ENCODE results near the gene USP54.

Gene USP54

GRCh38 chr10:73593812-73594211 is 2.7 kb upstream of the USP54 start:
- no peak for TF ChIP-seq CTCF (IDR thresholded peaks at IDR 0.05)

GRCh38 chr10:73593110-73593509 is 2.0 kb upstream of the USP54 start:
- no peak for TF ChIP-seq CTCF (IDR thresholded peaks at IDR 0.05)

- no peak for TF ChIP-seq CTCF (IDR thresholded peaks at IDR 0.05)
Observed at GRCh38 chr10:73591935-73592699, 975 bp upstream of the USP54 start.

GRCh38 chr10:73589563-73590126 is 1.5 kb downstream of the USP54 start:
- no peak for TF ChIP-seq CTCF (IDR thresholded peaks at IDR 0.05)

- TF ChIP-seq CTCF (IDR thresholded peaks at IDR 0.05): no peak
Observed at GRCh38 chr10:73588656-73589055, 2.5 kb downstream of the USP54 start.

- no peak for TF ChIP-seq CTCF (IDR thresholded peaks at IDR 0.05)
Observed at GRCh38 chr10:73586583-73586984, 4.6 kb downstream of the USP54 start.

- TF ChIP-seq CTCF (IDR thresholded peaks at IDR 0.05): no peak
Observed at GRCh38 chr10:73585327-73585726, 5.8 kb downstream of the USP54 start.

Measured in LNCAP (cell line).